ENCODE results near the gene SPATA13. TPM values are rescaled to one million over a fixed set of nuclear protein-coding genes. Genes with fewer than 3 reads are reported as not detected.
"Not testable (repeated sequence)": the region's sequence is repeated elsewhere in the genome, so short reads cannot be mapped to it uniquely, and the experiment has no call there.

The SPATA13 gene
- total RNA-seq, 1 experiment from 2014 or later: 10.0 TPM

- DNase-seq (ENCODE audit: low read depth): no peak
- in situ Hi-C loops (cut with HindIII; ENCODE audit: low pct_unique_long_range_greater_than_20kb, low sequenced_read_pairs): no loop called here
Observed at GRCh38 chr13:24348385-24348784, 187.9 kb downstream of the SPATA13 start.

GRCh38 chr13:24348797-24349515 lies 188.4 kb downstream of the SPATA13 start:
- in situ Hi-C loops (cut with HindIII; ENCODE audit: low pct_unique_long_range_greater_than_20kb, low sequenced_read_pairs): no loop called here
- peak; percentile 14 for DNase-seq (ENCODE audit: low read depth)

- DNase-seq (ENCODE audit: low read depth); in situ Hi-C loops (cut with HindIII; ENCODE audit: low pct_unique_long_range_greater_than_20kb, low sequenced_read_pairs): not testable (repeated sequence)
Observed at GRCh38 chr13:24349778-24350664, 189.5 kb downstream of the SPATA13 start.

DNA sequence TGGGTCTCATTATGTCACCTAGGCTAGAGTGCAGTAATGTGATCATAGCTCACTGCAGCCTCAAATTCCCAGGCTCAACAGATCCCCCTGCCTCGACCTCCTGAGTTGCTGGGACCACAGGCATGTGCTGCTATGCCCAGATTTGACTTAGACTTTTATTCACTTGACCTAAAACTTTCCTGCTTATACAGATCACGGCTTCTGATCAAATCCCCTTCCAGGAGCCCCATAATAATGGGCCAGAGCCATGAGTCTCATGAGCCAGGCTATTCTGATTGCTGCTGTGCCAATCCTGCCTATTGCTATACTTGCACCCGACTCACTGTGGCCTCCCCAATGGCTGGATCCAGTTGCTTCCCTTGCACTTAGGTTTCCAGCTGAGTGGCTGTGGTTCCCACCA lies 190.9 kb downstream of the SPATA13 start:
- in situ Hi-C loops (cut with HindIII; ENCODE audit: low pct_unique_long_range_greater_than_20kb, low sequenced_read_pairs): no loop called here
- no peak for DNase-seq (ENCODE audit: low read depth)

- DNase-seq (ENCODE audit: low read depth): no peak
- in situ Hi-C loops (cut with HindIII; ENCODE audit: low pct_unique_long_range_greater_than_20kb, low sequenced_read_pairs): no loop called here
Observed at GRCh38 chr13:24353736-24354135, 193.2 kb downstream of the SPATA13 start.

- in situ Hi-C loops (cut with HindIII; ENCODE audit: low pct_unique_long_range_greater_than_20kb, low sequenced_read_pairs): no loop called here
- DNase-seq (ENCODE audit: low read depth): no peak
Observed at GRCh38 chr13:24355103-24355502, 194.6 kb downstream of the SPATA13 start.

- in situ Hi-C loops (cut with HindIII; ENCODE audit: low pct_unique_long_range_greater_than_20kb, low sequenced_read_pairs): no loop called here
- no peak for DNase-seq (ENCODE audit: low read depth)
Observed at GRCh38 chr13:24356270-24356669, 195.8 kb downstream of the SPATA13 start.

Other genes starting within 250 kb of the SPATA13 start
- gene C1QTNF9, start 148.9 kb downstream of the SPATA13 start, total RNA-seq (2014; rRNA removed; shearing (Covaris generic); ENCODE audit: low replicate concordance): 0.09 TPM in 1 of 2 replicates, not detected in the other

Measured in Caki2 (cell line).